Fibroblast of lung (primary cell): ENCODE data around the gene L2HGDH. TPM values are rescaled to one million over a fixed set of nuclear protein-coding genes. Genes with fewer than 3 reads are reported as not detected.
A peak's percentile ranks its signal among the peaks of the same experiment; 100 is the strongest.

Experiments used
- DNase-seq, 2 donors: peaks; one replicate each; pipeline versions ENCODE4 v3.0.0 to v3.0.0-alpha.2; 2010; ENCODE audit warnings: low read depth in 2 of 2
- H2AFZ ChIP-seq: 2 replicates; pipeline ENCODE4 v1.5.1; 2012; ENCODE audit warnings: low read length, control low read depth, inconsistent platforms
- H3K27ac ChIP-seq: 2 replicates; pipeline ENCODE4 v1.5.1; 2011; ENCODE audit warnings: low read length, control low read depth; ENCODE audit not compliant: insufficient read depth
- H3K27me3 ChIP-seq: 2 replicates; pipeline ENCODE4 v1.5.1; 2011; ENCODE audit warnings: mild to moderate bottlenecking, low read length; ENCODE audit not compliant: control insufficient read depth, insufficient read depth
- H3K36me3 ChIP-seq: 2 replicates; pipeline ENCODE4 v1.5.1; 2011; ENCODE audit warnings: low read length; ENCODE audit not compliant: control insufficient read depth, insufficient read depth
- H3K4me1 ChIP-seq: 2 replicates; pipeline ENCODE4 v1.5.1; 2011; ENCODE audit warnings: low read length; ENCODE audit not compliant: control insufficient read depth, insufficient read depth; ENCODE audit errors: extremely low read depth
- H3K4me2 ChIP-seq: 2 replicates; pipeline ENCODE4 v1.5.1; 2011; ENCODE audit warnings: low read length, control low read depth; ENCODE audit not compliant: insufficient read depth; ENCODE audit errors: extremely low read depth
- H3K4me3 ChIP-seq, 4 experiments: fragments of 200-600 bp in 1 of 4; sonication (generic) in 1 of 4; replicated peaks in 1 of 4; 2 replicates each; pipeline ENCODE4 v1.5.1; 2011 to 2016; ENCODE audit warnings: low read length in 4 of 4, low read depth in 3 of 4, mild to moderate bottlenecking in 3 of 4, control low read depth in 2 of 4, inconsistent platforms in 1 of 4, mixed read lengths in 1 of 4; ENCODE audit not compliant: insufficient read depth in 1 of 4; ENCODE audit errors: control extremely low read depth in 1 of 4
- H3K79me2 ChIP-seq: 2 replicates; pipeline ENCODE4 v1.5.1; 2012; ENCODE audit warnings: mild to moderate bottlenecking, low read length, inconsistent platforms; ENCODE audit not compliant: control insufficient read depth, insufficient read depth
- H3K9ac ChIP-seq: 2 replicates; pipeline ENCODE4 v1.5.1; 2011; ENCODE audit warnings: mild to moderate bottlenecking, low read length, control low read depth; ENCODE audit not compliant: insufficient read depth
- H3K9me3 ChIP-seq: 2 replicates; pipeline ENCODE4 v1.5.1; 2012; ENCODE audit warnings: low read depth, low read length; ENCODE audit not compliant: control insufficient read depth, insufficient read depth
- H4K20me1 ChIP-seq: 2 replicates; pipeline ENCODE4 v1.5.1; 2011; ENCODE audit warnings: low read length; ENCODE audit not compliant: control insufficient read depth, insufficient read depth; ENCODE audit errors: extremely low read depth
- EZH2 ChIP-seq: IDR thresholded peaks from 2 replicates; pipeline ENCODE4 v1.5.1; 2012; ENCODE audit warnings: low read length, control low read depth, mild to moderate bottlenecking; ENCODE audit errors: missing control alignments
- polyA plus RNA-seq, 2 donors: library from polyadenylated mRNA; depleted of rRNA in 1 of 2; stranded (reverse) in 1 of 2; unstranded in 1 of 2; fragments of >200 nt; gene quantifications; 2 replicates each; pipeline ENCODE4 v1.2.1, GENCODE V29; 2011 to 2012; ENCODE audit warnings: missing spikeins in 1 of 2
- total RNA-seq: library from RNA; depleted of rRNA; stranded (reverse); fragments of >200 nt; gene quantifications from 2 replicates; pipeline ENCODE4 v1.2.1, GENCODE V29; 2014
- TF ChIP-seq, protein P1 (sequence below), 2 donors: IDR thresholded peaks in 1 of 2; conservative IDR thresholded peaks in 1 of 2; 1 replicate in 1 of 2; 2 replicates in 1 of 2; pipeline ENCODE4 v1.5.1; 2011 to 2012; ENCODE audit warnings: low read length in 2 of 2, control low read depth in 1 of 2, inconsistent platforms in 1 of 2, low read depth in 1 of 2, mild to moderate bottlenecking in 1 of 2

The L2HGDH gene
- total and polyA plus RNA-seq, 2 donors (not counting 1 experiment from before 2014, with no cell fraction given), result 3.0 to 3.8 TPM

DNA sequence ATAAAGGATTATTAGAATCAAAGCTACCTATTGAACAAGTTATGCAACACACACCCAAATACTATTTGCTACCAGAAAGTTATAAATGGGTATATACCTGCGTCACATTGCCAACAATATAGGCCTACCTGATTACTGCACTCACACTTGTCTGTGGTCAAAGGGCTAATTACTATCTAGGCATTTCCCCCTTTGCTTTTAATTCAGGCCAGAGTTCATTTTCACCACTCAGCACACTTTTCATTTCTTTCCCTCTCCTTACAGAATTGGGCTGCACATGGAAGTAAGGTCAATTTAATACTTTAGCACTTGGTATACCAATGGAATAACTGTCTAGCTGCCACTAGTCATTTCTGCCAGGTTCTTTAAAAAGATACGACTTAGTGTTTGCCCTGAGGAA is 82.3 kb downstream of the L2HGDH start:
- no peaks in the 10 kb centered on the region for H3K9me3 ChIP-seq
- peak overlapping the region; percentile 70 to 98 (median 82) for H3K4me3 ChIP-seq
- H4K20me1 ChIP-seq, result no peaks in the 10 kb centered on the region
- H3K27me3 ChIP-seq, result no peaks in the 10 kb centered on the region
- H3K79me2 ChIP-seq, result peaks cover 50% of the 10 kb centered on the region
- H3K4me2 ChIP-seq, result peak overlapping the region; percentile 87
- H3K36me3 ChIP-seq, result no peaks in the 10 kb centered on the region
- H2AFZ ChIP-seq, result no peak overlapping the region
- TF ChIP-seq, protein P1, sequence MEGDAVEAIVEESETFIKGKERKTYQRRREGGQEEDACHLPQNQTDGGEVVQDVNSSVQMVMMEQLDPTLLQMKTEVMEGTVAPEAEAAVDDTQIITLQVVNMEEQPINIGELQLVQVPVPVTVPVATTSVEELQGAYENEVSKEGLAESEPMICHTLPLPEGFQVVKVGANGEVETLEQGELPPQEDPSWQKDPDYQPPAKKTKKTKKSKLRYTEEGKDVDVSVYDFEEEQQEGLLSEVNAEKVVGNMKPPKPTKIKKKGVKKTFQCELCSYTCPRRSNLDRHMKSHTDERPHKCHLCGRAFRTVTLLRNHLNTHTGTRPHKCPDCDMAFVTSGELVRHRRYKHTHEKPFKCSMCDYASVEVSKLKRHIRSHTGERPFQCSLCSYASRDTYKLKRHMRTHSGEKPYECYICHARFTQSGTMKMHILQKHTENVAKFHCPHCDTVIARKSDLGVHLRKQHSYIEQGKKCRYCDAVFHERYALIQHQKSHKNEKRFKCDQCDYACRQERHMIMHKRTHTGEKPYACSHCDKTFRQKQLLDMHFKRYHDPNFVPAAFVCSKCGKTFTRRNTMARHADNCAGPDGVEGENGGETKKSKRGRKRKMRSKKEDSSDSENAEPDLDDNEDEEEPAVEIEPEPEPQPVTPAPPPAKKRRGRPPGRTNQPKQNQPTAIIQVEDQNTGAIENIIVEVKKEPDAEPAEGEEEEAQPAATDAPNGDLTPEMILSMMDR (conservative IDR thresholded peaks at IDR 0.05 in 1 of 2, IDR thresholded peaks at IDR 0.05 in 1 of 2; ENCODE audit: low read depth in 1 of 2, low read length in 2 of 2), result no peak
- no peak for TF ChIP-seq EZH2
- DNase-seq, result no peak
- H3K4me1 ChIP-seq, result peaks cover 8% of the 10 kb centered on the region
- H3K9ac ChIP-seq, result no peak overlapping the region
- H3K27ac ChIP-seq, result no peak overlapping the region

DNA sequence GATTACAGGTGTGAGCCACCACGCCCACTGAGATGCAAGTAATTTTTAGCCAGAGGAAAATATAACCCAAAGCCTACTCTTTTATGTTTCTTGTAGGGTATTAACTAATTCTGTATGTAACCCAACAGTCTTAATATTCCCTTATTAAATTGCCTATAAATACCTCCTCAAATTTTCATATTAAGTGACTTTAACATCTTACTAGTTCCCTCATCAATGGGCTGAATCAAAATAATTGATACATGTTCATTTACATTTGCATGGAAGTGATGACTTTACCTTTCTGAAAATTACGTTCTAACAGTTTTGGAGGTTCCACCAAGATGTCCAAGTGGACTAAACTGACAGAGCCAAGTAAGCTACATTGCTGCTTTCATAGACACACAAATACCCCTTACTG is 83.7 kb downstream of the L2HGDH start:
- Histone ChIP-seq H4K20me1 (no peaks in the 10 kb centered on the region), H3K4me3 (no peak overlapping the region), H2AFZ (no peak overlapping the region), H3K9ac (no peak overlapping the region), H3K4me1 (peaks cover 8% of the 10 kb centered on the region), H3K36me3 (no peaks in the 10 kb centered on the region), H3K79me2 (peaks cover 60% of the 10 kb centered on the region), H3K9me3 (no peaks in the 10 kb centered on the region), H3K27me3 (no peaks in the 10 kb centered on the region), H3K27ac (no peak overlapping the region), H3K4me2 (no peak overlapping the region)
- TF ChIP-seq EZH2, result no peak
- TF ChIP-seq, protein P1 (conservative IDR thresholded peaks at IDR 0.05 in 1 of 2, IDR thresholded peaks at IDR 0.05 in 1 of 2; ENCODE audit: low read depth in 1 of 2, low read length in 2 of 2), result no peak
- no peak for DNase-seq

DNA sequence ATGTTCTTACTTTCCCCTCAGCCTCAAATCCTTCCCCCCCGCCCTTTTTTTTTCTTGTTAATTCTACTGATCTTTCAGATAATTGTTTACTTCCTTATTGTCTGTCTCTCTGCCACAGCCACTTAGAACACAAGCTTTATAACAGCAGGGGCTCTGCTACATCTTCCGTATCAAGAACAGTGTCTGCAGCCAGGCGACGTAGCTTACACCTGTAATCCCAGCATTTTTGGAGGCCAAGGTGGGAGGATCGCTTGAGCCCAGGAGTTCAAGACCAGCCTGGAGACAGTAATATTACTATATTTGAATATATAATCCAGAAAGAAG is 86.1 kb downstream of the L2HGDH start:
- no peaks in the 10 kb centered on the region for H4K20me1 ChIP-seq
- H3K79me2 ChIP-seq, result peaks cover 75% of the 10 kb centered on the region

More for the DNA sequence above, 86.1 kb downstream of the L2HGDH start:
- H3K27ac ChIP-seq, result peak overlapping the region; percentile 26
- H3K9ac ChIP-seq, result no peak overlapping the region
- H3K4me2 ChIP-seq, result peak overlapping the region; percentile 46
- no peaks in the 10 kb centered on the region for H3K36me3 ChIP-seq
- no peaks in the 10 kb centered on the region for H3K27me3 ChIP-seq
- no peak overlapping the region for H2AFZ ChIP-seq
- TF ChIP-seq, protein P1 (conservative IDR thresholded peaks at IDR 0.05 in 1 of 2, IDR thresholded peaks at IDR 0.05 in 1 of 2; ENCODE audit: low read depth in 1 of 2, low read length in 2 of 2), result no peak
- no peak for TF ChIP-seq EZH2
- H3K4me3 ChIP-seq, result no peak overlapping the region
- peaks cover 8% of the 10 kb centered on the region for H3K4me1 ChIP-seq
- DNase-seq, result no peak
- no peaks in the 10 kb centered on the region for H3K9me3 ChIP-seq
